ENCODE measurements around the gene CDC6. TPM values are rescaled to one million over a fixed set of nuclear protein-coding genes. Genes with fewer than 3 reads are reported as not detected.

Gene CDC6
- total RNA-seq, 4 donors from 2014 or later, result 0.27 to 0.75 (median 0.66) TPM; not detected in 1

GRCh38 chr17:40317880-40318829, 30.5 kb downstream of the CDC6 start:
- H3K9me3 ChIP-seq, result no peaks in the 10 kb centered on the region
- ATAC-seq (peak; percentile 43 to 66), DNase-seq (peak; percentile 97 to 98)
- intact Hi-C loops (cut with DNase I; ENCODE audit: low total_unique reads) (loop anchor here (2.0 to 10.0 kb wide), 4 partner anchors 15 to 1371 kb away; partner anchors contain the start of genes CSF3 and EIF1), in situ Hi-C loops (cut with MboI; ENCODE audit: low sequenced_read_pairs in 4 of 4) (no loop called here)
- H3K36me3 ChIP-seq, result no peaks in the 10 kb centered on the region
- H3K4me3 ChIP-seq, result peak overlapping the region; percentile 82 to 100 (median 90)
- H3K27ac ChIP-seq, result peak overlapping the region; percentile 95 to 100 (median 98)
- H3K4me1 ChIP-seq, result peaks cover 76 to 89% of the 10 kb centered on the region in 2 donors
- TF ChIP-seq POLR2A (IDR thresholded peaks at IDR 0.05) (peak; percentile 98), CTCF (IDR thresholded peaks at IDR 0.05 in 4 of 5, conservative IDR thresholded peaks at IDR 0.05 in 1 of 5) (no peak)
- no peaks in the 10 kb centered on the region for H3K27me3 ChIP-seq

GRCh38 chr17:40318830-40319391, 31.2 kb downstream of the CDC6 start:
- TF ChIP-seq POLR2A (IDR thresholded peaks at IDR 0.05) (peak in 1 of 2 donors; percentile 31), CTCF (IDR thresholded peaks at IDR 0.05 in 4 of 5, conservative IDR thresholded peaks at IDR 0.05 in 1 of 5) (peak in 1 of 5 experiments; percentile 37)
- no peak for ATAC-seq

GRCh38 chr17:40319651-40320540, 32.2 kb downstream of the CDC6 start:
- intact Hi-C loops (cut with DNase I; ENCODE audit: low total_unique reads) (loop anchor here (2.0 to 10.0 kb wide), 4 partner anchors 13 to 1369 kb away; partner anchors contain the start of genes CSF3 and EIF1), in situ Hi-C loops (cut with MboI; ENCODE audit: low sequenced_read_pairs in 4 of 4) (no loop called here)
- Histone ChIP-seq H3K9me3 (no peaks in the 10 kb centered on the region), H3K27me3 (no peaks in the 10 kb centered on the region), H3K4me1 (peaks cover 77 to 89% of the 10 kb centered on the region in 2 donors), H3K36me3 (no peaks in the 10 kb centered on the region), H3K4me3 (peak overlapping the region; percentile 82 to 100 (median 90)), H3K27ac (peak overlapping the region; percentile 95 to 100 (median 98))
- ATAC-seq (no peak), DNase-seq (peak in 1 of 2 donors; percentile 83)
- TF ChIP-seq POLR2A (IDR thresholded peaks at IDR 0.05) (no peak), CTCF (IDR thresholded peaks at IDR 0.05 in 4 of 5, conservative IDR thresholded peaks at IDR 0.05 in 1 of 5) (no peak)

More at GRCh38 chr17:40318830-40319391, 31.2 kb downstream of the CDC6 start:
- H3K27ac ChIP-seq, result peak overlapping the region; percentile 95 to 100 (median 98)
- no peaks in the 10 kb centered on the region for H3K9me3 ChIP-seq
- peak overlapping the region; percentile 82 to 100 (median 90) for H3K4me3 ChIP-seq
- intact Hi-C loops (cut with DNase I; ENCODE audit: low total_unique reads) (loop anchor here (2.0 to 10.0 kb wide), 4 partner anchors 14 to 1370 kb away; partner anchors contain the start of genes CSF3 and EIF1), in situ Hi-C loops (cut with MboI; ENCODE audit: low sequenced_read_pairs in 4 of 4) (no loop called here)
- no peaks in the 10 kb centered on the region for H3K27me3 ChIP-seq
- peaks cover 76 to 89% of the 10 kb centered on the region in 2 donors for H3K4me1 ChIP-seq
- no peaks in the 10 kb centered on the region for H3K36me3 ChIP-seq
- peak in 1 of 2 donors; percentile 55 for DNase-seq

Measured in gastrocnemius medialis (tissue), 4 donors.